Measurements from ENCODE around the gene PKMYT1.

DNA sequence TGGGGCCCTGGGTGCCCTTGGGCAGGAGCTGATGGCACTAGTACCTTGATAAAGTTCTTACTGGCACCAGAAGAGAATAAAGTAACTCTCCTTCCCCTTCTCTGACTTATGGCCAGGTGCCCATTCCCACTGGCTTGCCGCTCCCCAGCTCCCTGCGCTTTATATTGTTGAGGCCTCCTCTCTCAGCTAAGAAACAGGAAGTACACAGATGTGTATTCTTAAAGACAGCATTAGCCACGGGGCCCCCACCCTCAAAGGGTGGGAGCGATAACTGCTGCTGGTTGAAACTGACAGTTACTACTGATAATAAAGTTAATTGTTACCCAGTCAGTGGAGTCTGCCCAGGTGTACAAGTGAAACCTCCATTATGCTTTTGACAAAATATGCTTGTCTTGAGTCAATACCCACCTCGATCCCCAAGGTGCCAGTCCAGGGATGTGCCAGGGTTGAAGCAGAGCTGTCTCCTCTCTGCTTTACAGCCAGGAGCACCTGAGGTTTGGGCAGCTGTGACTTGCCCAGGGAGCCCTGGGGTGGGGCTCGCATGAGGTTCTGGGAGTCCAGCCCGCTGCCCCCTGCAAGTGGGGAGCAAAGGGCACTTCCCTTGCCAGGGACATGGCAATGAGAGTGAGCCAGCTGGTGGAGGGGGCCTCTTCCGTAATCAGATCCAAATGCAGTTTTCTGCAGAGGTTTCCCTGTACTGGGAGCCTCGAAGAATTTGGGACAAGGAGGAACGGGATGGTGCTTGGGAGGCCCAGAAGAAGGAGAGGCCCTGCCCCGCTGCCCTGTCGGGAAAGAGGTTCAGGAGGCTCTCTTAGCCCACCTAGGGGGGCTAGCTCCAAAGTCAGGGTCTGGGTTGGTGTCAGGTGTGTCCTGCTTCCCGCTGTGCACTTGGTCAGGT is 27.1 kb upstream of the PKMYT1 start:
- TF ChIP-seq, protein P1, sequence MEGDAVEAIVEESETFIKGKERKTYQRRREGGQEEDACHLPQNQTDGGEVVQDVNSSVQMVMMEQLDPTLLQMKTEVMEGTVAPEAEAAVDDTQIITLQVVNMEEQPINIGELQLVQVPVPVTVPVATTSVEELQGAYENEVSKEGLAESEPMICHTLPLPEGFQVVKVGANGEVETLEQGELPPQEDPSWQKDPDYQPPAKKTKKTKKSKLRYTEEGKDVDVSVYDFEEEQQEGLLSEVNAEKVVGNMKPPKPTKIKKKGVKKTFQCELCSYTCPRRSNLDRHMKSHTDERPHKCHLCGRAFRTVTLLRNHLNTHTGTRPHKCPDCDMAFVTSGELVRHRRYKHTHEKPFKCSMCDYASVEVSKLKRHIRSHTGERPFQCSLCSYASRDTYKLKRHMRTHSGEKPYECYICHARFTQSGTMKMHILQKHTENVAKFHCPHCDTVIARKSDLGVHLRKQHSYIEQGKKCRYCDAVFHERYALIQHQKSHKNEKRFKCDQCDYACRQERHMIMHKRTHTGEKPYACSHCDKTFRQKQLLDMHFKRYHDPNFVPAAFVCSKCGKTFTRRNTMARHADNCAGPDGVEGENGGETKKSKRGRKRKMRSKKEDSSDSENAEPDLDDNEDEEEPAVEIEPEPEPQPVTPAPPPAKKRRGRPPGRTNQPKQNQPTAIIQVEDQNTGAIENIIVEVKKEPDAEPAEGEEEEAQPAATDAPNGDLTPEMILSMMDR (IDR thresholded peaks at IDR 0.05): no peak
- TF ChIP-seq POLR2A (IDR thresholded peaks at IDR 0.05): no peak
